Endothelial cell of umbilical vein (primary cell): ENCODE measurements around the gene DCLK2.

ENCODE experiments used
- CTCF ChIP-seq, 2 donors: IDR thresholded peaks; 1 replicate in 1 of 2; 2 replicates in 1 of 2; pipeline ENCODE4 v1.5.1; 2011; ENCODE audit warnings: low read length in 2 of 2, mild to moderate bottlenecking in 2 of 2, moderate library complexity in 2 of 2, control low read depth in 1 of 2, inconsistent platforms in 1 of 2, low read depth in 1 of 2; ENCODE audit not compliant: insufficient read depth in 1 of 2; ENCODE audit errors: extremely low read depth in 1 of 2
- EZH2 ChIP-seq: IDR thresholded peaks from 2 replicates; pipeline ENCODE4 v1.6.1; 2012; ENCODE audit warnings: borderline replicate concordance, low read depth, mild to moderate bottlenecking, moderate library complexity, low read length, inconsistent platforms; ENCODE audit not compliant: severe bottlenecking
- MYC ChIP-seq: IDR thresholded peaks from one replicate; pipeline ENCODE4 v1.6.1; 2011; ENCODE audit warnings: mild to moderate bottlenecking, low read depth, low read length
- POLR2AphosphoS5 ChIP-seq: IDR thresholded peaks from 2 replicates; pipeline ENCODE4 v1.6.1; 2012; ENCODE audit warnings: low read depth, mild to moderate bottlenecking, control low read depth, low read length, moderate library complexity; ENCODE audit not compliant: insufficient read depth

- TF ChIP-seq POLR2AphosphoS5 (no peak), CTCF (IDR thresholded peaks at IDR 0.05; ENCODE audit: extremely low read depth in 1 of 2, insufficient read depth in 1 of 2, low read depth in 1 of 2, low read length in 2 of 2) (no peak), MYC (no peak), EZH2 (no peak)
Measured at GRCh38 chr4:150070464-150071170, 7.6 kb upstream of the DCLK2 start.
